Measurements from ENCODE around the gene EFNA3.
A peak's percentile ranks its signal among the peaks of the same experiment; 100 is the strongest.

EFNA3 gene

GRCh38 chr1:155042789-155043188 lies 35.8 kb upstream of the EFNA3 start:
- no peak for TF ChIP-seq CTCF (IDR thresholded peaks at IDR 0.05)

DNA sequence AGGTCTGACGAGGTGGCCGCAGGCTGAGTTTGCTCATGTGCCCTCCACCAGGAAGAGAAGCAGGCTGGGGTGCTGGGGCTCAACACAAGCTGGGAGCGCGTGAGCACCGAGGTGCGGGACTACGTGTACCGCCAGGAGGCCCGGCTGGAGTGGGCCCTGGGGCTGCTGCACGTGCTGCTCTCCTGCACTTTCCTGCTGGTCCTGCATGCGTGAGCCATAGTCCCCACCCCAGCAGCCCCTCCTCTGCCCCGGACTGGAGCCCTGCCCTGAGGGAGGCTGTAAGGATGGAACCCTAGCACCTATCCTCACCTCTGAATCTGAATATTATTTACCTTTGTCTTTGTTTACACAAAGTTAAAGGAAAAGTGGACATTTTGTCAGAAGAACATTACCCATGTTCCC lies 35.3 kb upstream of the EFNA3 start:
- no peak for TF ChIP-seq CTCF (IDR thresholded peaks at IDR 0.05)

DNA sequence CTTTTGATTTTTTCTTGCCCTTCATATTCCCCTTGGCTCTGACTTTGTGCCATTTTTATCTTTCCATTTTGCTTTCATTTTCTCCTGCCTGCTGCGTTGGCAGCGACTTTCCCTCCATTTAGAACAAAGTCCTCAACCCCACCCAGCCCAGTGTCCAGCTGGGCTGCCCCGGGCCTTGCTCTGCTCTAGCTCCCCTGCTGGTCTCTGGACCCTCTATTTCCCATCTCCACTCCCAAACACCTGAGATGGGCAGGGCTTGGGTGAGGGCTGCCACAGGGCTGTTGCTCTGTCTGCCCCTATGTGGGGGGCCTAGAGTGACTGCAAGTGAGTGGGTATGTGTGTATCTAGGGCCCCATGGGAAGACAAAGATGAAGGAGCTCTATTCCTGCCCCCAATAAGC lies 34.8 kb upstream of the EFNA3 start:
- TF ChIP-seq CTCF (IDR thresholded peaks at IDR 0.05) = no peak

DNA sequence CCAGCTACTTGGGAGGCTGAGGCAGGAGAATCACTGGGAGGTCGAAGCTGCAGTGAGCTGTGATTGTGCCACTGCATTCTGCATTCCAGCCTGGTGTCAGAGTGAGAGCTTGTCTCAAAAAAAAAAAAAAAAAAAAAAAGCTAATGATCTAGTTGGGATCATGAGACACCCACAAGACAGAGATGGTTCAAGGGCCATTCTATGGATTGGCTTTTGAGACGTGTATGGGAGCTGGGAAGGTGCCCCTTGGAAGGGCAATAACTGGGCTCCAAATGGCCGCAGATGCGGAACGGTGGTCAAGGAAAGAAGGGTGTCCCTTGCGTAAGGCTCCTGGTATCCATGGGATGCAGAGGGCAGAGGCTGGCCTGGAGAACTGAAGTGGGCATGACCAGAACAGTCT lies 34.3 kb upstream of the EFNA3 start:
- no peak for TF ChIP-seq CTCF (IDR thresholded peaks at IDR 0.05)

GRCh38 chr1:155044812-155045657 lies 33.6 kb upstream of the EFNA3 start:
- peak; percentile 94 for TF ChIP-seq CTCF (IDR thresholded peaks at IDR 0.05)

GRCh38 chr1:155048449-155049334 lies 29.9 kb upstream of the EFNA3 start:
- TF ChIP-seq CTCF (IDR thresholded peaks at IDR 0.05) = no peak

- no peak for TF ChIP-seq CTCF (IDR thresholded peaks at IDR 0.05)
Measured at GRCh38 chr1:155049651-155050559, 28.7 kb upstream of the EFNA3 start.
